ENCODE results near the gene PATL1. TPM values are rescaled to one million over a fixed set of nuclear protein-coding genes. Genes with fewer than 3 reads are reported as not detected.
"Not testable (repeated sequence)": the region's sequence is repeated elsewhere in the genome, so short reads cannot be mapped to it uniquely, and the experiment has no call there.

The PATL1 gene
- total RNA-seq, 1 donor from 2014 or later = 28.7 TPM

GRCh38 chr11:59629996-59630395, 38.8 kb downstream of the PATL1 start:
- Histone ChIP-seq H3K27me3 (ENCODE audit: control insufficient read depth, insufficient read depth, low read length) (no peaks in the 10 kb centered on the region), H3K4me3 (ENCODE audit: low read depth, low read length) (no peak overlapping the region), H3K36me3 (ENCODE audit: control insufficient read depth, insufficient read depth, low read length) (no peaks in the 10 kb centered on the region)
- no peak for DNase-seq (ENCODE audit: low read depth)
- no peak for TF ChIP-seq CTCF (IDR thresholded peaks at IDR 0.05; ENCODE audit: insufficient read depth, low read length, poor library complexity, severe bottlenecking)

GRCh38 chr11:59626969-59627368, 41.9 kb downstream of the PATL1 start:
- H3K27me3 ChIP-seq (ENCODE audit: control insufficient read depth, insufficient read depth, low read length); DNase-seq (ENCODE audit: low read depth); H3K4me3 ChIP-seq (ENCODE audit: low read depth, low read length); H3K36me3 ChIP-seq (ENCODE audit: control insufficient read depth, insufficient read depth, low read length): not testable (repeated sequence)

- H3K27me3 ChIP-seq (ENCODE audit: control insufficient read depth, insufficient read depth, low read length) = no peaks in the 10 kb centered on the region
- no peak for DNase-seq (ENCODE audit: low read depth)
- H3K4me3 ChIP-seq (ENCODE audit: low read depth, low read length) = no peak overlapping the region
- H3K36me3 ChIP-seq (ENCODE audit: control insufficient read depth, insufficient read depth, low read length) = no peaks in the 10 kb centered on the region
- no peak for TF ChIP-seq CTCF (IDR thresholded peaks at IDR 0.05; ENCODE audit: insufficient read depth, low read length, poor library complexity, severe bottlenecking)
Measured at GRCh38 chr11:59625703-59626102, 43.1 kb downstream of the PATL1 start.

GRCh38 chr11:59617876-59618275, 51.0 kb downstream of the PATL1 start:
- no peak for DNase-seq (ENCODE audit: low read depth)
- TF ChIP-seq CTCF (IDR thresholded peaks at IDR 0.05; ENCODE audit: insufficient read depth, low read length, poor library complexity, severe bottlenecking) = no peak
- Histone ChIP-seq H3K4me3 (ENCODE audit: low read depth, low read length) (no peak overlapping the region), H3K27me3 (ENCODE audit: control insufficient read depth, insufficient read depth, low read length) (no peaks in the 10 kb centered on the region), H3K36me3 (ENCODE audit: control insufficient read depth, insufficient read depth, low read length) (no peaks in the 10 kb centered on the region)

- DNase-seq (ENCODE audit: low read depth) = no peak
- no peaks in the 10 kb centered on the region for H3K36me3 ChIP-seq (ENCODE audit: control insufficient read depth, insufficient read depth, low read length)
- no peaks in the 10 kb centered on the region for H3K27me3 ChIP-seq (ENCODE audit: control insufficient read depth, insufficient read depth, low read length)
- H3K4me3 ChIP-seq (ENCODE audit: low read depth, low read length) = peak overlapping the region; percentile 51
- no peak for TF ChIP-seq CTCF (IDR thresholded peaks at IDR 0.05; ENCODE audit: insufficient read depth, low read length, poor library complexity, severe bottlenecking)
Measured at GRCh38 chr11:59616396-59616982, 52.3 kb downstream of the PATL1 start.

- TF ChIP-seq CTCF (IDR thresholded peaks at IDR 0.05; ENCODE audit: insufficient read depth, low read length, poor library complexity, severe bottlenecking) = no peak
- peak; percentile 100 for DNase-seq (ENCODE audit: low read depth)
Measured at GRCh38 chr11:59615637-59616395, 53.0 kb downstream of the PATL1 start, which contains the start of gene OSBP. Gene OSBP (minus strand): TSS chr11:59615774. CDS start chr11:59615664, 110 bp downstream.

More at GRCh38 chr11:59615637-59616395, 53.0 kb downstream of the PATL1 start, which contains the start of gene OSBP:
- Histone ChIP-seq H3K4me3 (ENCODE audit: low read depth, low read length) (peak within 1 kb of the TSS; percentile 90), H3K36me3 (ENCODE audit: control insufficient read depth, insufficient read depth, low read length) (no peaks in the 10 kb centered on the region), H3K27me3 (ENCODE audit: control insufficient read depth, insufficient read depth, low read length) (no peaks in the 10 kb centered on the region)
